HG03457 (cell line): ENCODE results near the gene SPIRE1.
"Not testable (repeated sequence)": the region's sequence is repeated elsewhere in the genome, so short reads cannot be mapped to it uniquely, and the experiment has no call there.

ENCODE experiments used
- ATAC-seq: cut with Tn5 transposase; IDR thresholded peaks from one replicate; pipeline ENCODE4 v1.9.1; 2021; ENCODE audit warnings: moderate number of reproducible peaks; ENCODE audit not compliant: unreplicated experiment

The SPIRE1 gene

DNA sequence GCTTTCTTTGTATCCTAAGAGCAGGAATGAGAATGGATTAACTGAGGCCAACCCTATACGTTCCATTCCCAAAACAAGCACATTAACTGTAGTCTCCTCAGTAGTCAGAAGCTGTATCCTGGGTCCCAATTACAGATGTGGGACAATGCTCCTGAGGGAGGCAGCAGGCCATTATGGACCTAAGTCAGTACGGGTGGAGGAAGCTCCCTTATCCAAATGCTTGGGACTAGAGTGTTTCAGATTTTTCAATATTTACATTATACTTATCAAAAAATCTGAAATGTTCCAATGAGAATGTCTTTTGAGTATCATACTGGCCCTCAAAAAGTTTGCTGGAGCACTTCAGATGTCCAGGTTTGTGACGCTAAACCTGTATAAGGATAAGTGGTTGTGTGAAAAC, 160.1 kb downstream of the SPIRE1 start:
- no peak for ATAC-seq

DNA sequence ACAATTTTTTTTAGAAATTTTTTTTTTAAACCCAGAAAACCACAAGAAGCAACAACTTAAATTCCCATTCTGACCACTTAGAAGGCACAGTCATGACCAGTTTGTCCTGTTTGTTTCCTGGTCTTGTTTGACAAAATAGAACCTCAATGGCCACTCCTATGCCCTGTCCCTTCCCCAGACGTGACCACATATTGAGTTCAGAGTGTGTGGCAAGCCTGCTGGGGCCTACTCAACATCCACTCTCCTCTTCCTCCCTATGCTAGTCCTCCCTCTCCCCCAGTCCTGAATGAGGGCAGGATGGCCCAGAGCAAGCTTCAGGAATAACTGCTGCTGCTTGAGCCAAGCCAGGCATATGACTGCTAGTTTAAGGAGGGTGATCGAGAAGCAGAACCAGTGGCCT, 160.6 kb downstream of the SPIRE1 start:
- no peak for ATAC-seq

DNA sequence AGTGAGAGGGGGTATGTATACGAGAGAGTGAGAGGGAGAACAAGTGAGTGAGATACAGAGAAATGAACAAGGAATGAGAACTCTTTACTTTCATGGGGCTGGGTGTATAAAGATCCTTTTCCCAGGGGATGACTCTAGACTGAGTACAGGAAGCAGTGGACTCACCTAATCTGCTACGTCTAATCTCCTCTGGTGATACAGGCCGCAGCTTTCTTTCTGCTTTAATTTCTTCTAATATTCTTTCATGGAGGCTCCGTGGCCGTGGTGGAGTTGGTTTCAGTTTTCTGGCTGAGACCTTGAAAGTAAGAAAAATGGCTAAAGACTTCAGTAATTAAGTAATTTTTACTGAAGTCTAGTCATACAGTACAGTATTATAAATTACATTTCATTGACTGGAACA, 165.0 kb downstream of the SPIRE1 start:
- no peak for ATAC-seq

DNA sequence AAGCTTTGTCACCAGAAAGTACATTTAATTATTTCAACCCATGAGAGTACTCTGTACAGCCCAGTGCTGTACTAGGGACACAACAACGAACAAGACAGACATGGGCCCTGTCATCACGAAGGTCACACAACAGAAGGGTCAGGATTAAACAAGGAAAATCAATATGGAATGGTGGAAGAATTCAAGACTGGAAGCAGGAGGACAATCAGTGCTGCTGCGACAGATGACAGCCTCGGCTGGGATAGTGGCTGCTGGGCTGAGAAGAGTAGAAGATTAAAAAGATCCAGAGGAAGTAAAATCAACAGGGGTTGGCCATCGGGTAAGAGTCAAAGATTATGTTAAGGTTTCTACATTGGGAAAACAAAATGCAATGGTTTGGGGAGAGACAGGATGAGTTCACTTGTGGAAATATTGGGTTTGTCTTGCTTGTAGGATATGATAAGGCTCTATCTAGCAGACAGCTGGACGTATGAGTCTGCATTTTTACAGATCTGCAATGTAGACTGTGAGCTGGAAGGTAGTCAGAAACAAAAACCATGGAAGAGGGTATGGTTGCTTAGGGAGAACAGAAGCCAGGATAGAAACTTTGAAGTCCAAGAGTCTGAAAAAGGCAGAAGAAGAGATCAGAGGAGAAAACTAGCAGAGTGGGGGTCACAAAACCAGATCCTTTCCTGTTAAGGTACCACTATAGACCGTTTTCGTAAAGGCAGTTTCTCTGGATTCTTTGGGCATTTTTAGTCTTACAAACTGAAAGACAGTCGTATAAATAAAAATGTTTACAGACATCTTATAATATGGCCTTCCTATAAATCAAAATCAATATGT, 166.1 kb downstream of the SPIRE1 start:
- no peak for ATAC-seq

DNA sequence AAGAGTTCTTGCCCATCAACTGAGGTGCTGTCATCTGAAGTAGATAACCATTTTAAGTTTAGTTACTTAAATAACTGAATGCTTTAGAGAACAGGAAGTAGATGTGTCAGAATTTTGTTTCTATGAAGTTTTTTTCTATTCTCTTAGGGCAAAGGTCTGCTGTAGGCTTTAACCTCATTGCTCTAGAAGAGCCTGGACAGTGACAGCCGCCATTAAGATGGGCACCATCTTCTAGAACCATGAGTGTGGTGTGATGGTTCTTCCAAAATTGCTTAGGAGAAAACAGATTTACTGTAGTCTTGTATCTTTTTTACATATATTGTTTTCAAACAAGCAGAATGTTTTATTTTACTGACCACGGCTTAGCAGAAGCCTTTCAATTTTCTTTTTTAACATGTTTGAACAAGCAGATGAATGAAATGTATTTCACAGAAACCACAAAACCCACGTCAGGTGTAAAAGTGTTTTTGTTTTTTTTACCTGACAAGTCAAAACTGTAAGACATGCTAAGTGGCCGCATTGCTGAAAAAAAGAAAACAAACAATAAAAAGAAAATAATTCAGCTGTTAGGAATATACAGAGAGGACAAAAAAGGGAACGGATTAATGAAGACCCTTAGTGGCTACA, 172.3 kb downstream of the SPIRE1 start:
- ATAC-seq, result no peak

DNA sequence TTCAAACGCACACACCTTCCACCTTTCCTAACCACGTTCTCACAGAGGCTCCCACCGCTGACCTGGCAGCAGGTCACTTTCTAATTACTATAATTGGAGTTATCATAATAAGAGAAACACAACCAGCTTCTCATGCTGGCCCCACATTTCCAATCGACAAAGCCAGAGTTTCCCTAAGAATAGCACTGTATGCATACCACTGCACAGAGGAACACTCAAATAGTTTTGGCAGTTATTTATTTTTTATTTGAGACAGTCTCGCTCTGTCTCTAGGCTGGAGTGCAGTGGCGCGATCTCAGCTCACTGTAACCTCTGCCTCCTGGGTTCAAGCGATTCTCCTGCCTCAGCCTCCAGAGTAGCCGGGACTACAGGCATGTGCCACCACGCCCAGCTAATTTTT, 176.0 kb downstream of the SPIRE1 start:
- ATAC-seq, result not testable (repeated sequence)

DNA sequence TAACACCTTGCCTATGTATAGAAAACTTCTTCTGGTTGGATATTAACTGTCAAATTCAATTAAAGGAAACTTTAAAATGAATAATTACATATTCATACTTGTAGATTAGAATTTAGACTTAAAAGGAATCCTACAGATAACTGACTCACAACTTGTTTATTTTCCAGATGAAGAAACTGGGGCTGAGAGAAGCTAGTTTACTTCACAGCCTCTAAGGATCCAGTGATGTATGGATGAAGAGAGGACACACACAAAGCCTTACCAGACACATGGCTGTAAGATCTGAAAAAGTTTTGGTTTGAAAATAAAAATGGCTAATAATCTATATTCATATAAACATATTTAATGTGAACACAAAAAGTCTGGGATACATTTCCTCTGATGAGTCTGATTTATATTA, 177.9 kb downstream of the SPIRE1 start:
- no peak for ATAC-seq

DNA sequence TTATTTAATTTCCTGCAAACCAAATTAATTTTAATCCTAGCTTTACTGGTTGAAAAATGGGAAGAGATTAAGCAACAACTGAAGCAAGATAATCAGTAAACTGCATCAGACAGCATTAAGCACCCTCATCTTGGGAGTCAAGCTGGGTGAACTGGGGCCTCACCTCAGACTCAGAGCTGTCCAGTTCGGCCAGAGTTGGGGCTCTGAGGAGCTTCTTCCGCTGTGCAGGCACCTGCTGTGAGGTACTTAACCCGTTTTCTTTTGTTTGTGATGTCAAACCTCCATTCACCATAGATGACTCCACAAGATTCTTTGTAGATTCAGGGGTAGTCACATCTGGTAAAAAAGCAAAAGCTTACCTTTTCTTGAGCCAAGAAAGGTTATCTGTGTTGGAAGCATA, 178.4 kb downstream of the SPIRE1 start:
- no peak for ATAC-seq

DNA sequence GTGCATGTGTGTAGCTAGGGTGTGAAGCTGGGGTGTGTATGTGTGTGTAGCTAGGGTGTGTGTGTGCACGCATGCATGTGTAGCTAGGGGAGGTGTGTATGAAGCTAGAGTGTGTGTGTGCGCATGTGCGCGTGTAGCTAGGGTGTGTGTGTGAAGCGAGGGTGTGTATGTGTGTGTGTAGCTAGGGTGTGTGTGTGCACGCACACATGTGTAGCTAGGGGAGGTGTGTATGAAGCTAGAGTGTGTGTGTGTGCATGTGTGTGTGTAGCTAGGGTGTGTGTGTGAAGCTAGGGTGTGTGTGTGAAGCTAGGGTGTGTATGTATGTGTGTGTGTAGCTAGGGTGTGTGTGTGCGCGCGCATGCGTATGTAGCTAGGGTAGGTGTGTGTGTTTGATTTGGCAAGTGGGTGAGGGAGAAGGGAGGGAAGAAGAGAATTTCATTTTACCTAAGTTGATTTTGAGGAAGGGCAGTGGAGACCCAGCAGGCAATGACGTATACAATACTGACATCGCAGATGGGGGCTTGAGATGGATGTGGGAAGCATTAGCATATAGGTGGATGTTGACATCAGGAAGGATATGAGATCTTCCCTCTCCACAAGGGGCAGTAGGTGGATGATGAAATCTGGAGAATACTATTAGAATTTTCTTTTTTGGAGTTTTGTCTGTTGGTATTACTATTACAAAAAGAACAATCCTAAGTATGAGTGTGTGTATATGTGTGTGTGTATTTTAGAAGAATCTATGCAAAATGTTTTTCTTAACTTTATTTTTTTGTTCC, 179.4 kb downstream of the SPIRE1 start:
- no peak for ATAC-seq

DNA sequence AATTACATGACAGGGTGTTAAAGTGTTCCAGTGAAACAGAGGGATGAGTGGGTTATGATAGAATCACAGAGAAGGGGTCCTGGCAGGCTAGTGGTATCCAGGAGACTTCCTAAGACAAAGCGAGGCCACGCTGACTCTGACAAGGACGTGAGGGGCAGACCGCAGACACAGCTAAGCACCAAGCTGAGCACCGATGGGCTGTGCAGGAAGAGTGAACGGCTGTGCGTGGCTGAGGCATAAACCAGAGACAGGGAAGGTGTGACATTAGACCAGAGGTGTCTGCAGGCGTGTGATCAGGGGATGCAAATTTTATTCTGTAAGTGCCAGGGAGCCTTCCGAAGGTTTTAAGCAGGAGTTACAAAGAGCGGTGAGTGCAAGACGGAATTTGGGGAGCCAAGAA, 180.3 kb downstream of the SPIRE1 start:
- ATAC-seq, result no peak

DNA sequence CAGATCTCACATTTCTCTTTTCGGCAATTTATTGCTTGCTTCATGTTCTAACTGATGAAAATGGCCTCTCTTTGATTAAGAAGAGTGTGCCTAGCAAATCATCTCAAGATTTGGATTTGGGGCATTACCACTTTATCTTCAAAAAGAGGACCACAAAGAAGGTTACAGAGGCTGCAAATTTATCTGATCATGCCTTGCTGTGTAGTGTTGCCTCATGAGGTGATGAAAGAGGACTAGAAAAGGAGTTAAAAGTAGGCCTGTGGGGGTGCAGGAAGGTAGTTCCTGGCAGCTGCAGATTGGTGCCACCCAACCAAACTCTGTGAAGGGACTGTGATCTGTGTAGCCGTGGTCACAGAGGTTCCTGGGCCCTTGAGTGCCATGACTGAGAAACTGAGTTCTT, 181.0 kb downstream of the SPIRE1 start:
- ATAC-seq, result no peak

DNA sequence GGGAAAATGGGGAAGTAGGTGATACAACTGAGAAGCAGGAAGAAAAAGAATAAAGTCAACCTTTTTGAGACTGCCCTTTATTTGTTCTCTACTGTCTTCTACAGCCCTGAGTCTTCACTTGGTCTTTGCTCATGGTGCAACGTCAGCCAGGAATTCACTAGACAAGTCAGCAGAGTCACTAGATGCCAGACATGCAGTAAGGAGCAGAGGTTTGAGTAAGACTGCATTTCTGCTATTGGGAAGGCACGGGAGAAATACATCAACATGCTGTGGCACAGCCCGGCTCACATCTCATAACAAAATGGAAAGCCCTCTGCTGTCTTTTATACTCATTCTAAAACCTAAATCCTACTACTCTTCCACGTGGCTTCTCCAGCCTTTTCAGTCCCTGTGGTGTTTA, 183.0 kb downstream of the SPIRE1 start:
- no peak for ATAC-seq

DNA sequence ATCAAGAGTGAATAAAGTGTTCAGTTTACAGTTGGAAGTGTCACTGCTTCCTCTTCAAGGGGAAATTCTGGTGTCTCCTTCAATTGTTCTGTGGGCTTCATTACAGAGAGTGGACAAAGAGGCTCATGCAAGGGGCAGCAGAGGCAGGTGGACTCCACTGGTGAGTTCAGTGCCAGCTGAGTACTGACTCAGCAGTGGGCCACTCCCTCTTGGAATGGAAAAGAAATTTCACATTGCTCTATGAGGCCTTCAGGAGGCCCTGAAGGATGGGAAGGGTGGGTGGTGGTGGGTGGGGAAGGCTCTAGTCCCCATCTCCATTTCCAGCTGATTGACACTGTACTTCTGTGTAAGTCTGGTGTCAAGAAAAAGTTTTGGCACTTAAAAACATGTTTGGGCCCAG, 183.8 kb downstream of the SPIRE1 start:
- ATAC-seq, result no peak

DNA sequence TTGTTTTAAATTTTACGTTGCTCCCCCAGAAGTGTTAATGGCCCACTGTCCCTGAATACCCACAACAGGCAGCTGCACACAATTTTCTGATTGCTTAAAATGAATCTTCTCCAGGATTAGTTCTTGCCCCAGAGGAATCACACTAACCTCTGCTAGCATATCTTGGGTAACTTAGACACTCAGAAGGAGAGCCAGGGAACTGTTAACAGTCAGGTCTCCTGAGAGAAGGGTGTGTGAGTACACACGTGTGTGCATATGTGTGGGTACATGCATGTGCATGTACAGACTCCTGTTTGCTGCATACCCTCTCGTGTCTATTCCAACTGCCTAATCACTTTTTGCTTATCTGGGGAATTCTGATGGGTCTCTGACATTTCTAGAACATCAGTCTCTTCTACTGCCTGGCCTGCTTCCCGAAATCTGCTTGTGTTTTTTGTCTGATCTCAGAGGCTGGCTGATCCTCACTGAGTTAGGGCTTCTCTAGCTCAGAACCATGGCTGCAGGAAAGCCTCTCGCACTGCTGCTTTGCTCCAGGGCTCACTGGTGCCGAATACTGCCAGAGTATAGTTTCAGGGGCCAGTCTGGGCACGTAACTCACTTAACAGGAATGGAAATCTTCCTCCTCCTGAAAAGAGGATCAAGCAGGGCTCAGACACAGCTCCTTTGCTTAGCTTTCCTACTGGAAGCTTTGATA, 187.4 kb downstream of the SPIRE1 start:
- no peak for ATAC-seq

DNA sequence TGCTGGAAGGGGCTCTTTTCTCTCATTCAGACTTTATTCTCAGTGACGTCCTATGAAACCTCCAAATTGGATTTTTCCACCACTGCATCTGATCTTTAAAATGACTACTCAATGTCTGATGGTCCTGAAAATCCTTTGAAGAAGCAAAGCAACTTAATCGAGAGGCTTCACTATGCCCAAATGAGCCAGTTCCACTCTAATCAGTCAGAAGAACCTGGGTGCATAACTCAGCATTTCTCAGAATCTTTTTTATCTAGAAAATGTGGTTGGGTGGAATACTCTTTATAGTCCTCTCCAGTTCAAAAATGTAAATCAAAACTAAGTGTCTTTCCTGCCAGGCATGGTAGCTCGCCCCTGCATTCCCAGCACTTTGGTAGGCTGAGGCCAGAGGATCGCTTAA, 189.5 kb downstream of the SPIRE1 start:
- no peak for ATAC-seq

DNA sequence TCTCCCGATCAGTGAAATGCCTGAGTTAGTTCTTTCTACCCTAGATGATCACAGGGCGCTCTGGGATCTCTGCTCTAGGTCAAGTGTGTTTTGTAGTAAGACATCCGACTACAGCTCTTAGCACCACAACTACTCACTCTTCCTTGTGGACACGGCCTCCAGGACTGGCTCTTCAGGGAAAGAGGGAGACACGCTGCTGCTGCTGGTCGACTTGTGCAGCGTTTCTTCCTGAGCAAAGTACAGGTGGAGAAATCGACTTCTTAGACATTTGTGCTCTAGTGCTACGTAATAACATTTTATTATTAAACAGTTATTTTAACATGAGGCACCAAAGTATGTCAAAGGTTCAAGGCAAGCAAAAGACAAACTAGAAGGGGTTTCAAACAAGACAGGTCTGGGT, 193.2 kb downstream of the SPIRE1 start:
- no peak for ATAC-seq

DNA sequence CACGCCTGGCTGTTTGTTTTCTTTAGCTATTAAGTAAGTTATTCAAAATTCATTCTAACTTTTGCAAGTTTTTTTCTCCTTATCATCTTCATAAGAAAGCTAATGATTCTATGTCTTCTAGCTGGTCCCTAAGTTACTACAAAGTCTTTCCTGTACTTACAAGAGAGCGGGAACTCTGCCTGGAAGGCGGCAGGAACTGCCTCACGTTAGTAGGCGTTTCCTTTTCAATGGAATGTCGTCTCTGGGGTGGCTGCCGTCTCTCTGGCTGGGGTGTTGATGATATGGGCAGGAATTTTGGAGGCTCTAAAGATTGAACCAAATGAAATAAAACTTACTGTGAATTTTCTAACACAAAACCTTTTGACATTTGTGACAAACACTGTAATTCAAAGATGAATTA, 194.7 kb downstream of the SPIRE1 start:
- no peak for ATAC-seq

DNA sequence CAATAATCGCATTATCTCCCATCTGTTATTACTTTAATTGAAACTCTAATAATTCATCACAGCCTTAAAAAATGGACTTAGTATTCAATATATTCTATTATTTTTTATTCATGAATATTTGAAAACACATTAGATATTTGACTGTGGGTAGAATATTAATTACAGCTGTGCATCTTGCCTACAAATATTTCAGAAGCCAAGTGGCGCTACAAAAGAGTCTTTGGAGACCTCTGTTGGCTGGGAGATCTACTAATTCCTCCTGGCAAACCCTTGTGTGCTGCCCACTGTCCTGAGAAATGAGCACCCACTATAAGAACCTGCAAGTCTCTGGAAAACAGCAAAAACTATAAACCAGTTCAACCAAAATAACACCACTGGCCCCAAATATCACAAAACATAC, 195.7 kb downstream of the SPIRE1 start:
- ATAC-seq, result no peak

DNA sequence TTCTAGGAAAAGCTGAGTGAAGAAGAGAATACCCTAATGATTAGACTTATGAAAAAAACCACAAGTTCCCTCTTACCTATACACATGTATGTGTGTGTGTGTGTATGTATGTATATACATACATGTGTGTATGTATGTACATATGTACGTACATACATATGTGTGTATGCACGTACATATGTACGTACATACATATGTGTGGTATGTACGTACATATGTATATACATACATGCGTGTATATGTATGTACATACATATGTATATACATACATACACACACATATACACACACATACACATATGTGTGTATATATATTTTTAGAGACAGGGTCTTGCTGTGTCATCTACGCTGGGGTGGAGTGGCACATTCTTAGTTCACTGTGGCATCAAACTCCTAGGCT, 196.6 kb downstream of the SPIRE1 start:
- ATAC-seq, result no peak

DNA sequence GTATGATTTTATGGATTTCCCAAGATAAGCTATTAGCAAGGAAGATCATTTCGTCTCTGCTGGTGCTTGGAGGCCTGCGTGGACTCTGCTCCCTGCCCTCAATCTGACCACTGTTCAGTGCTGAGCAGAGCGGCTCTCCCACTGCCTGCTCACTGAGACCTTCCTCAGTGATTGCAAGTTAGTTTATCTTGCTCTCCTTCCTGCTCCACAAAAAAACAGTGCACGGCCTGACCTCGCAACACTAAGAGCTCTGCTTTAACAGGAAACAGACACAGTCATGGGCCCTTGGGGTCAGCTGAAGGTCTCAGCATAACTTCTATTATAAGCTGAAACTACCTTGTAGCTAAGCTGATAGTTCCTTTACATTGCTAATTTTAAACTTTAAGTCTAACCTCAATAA, 197.0 kb downstream of the SPIRE1 start:
- ATAC-seq, result no peak

DNA sequence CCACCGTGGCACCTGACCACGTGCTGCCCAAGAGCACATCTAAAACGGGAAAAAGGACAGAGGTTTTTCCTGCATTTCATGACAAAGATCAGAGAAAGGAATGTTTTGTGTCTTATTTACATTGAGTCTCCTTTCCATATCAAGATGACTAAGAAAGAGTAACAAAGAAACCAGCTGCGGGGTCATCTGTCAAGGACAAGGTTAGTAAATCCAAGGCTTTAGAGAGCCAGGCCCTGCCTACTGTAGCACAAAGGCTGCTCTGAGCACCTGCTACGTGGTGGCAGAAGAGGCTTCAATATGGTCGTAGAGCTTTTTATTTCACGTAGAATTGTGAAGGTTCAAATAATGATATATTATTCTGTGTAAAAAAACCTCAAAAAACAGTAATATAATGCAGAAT, 199.1 kb downstream of the SPIRE1 start:
- no peak for ATAC-seq
